ENCODE results near the gene UNC13A.

The UNC13A gene

DNA sequence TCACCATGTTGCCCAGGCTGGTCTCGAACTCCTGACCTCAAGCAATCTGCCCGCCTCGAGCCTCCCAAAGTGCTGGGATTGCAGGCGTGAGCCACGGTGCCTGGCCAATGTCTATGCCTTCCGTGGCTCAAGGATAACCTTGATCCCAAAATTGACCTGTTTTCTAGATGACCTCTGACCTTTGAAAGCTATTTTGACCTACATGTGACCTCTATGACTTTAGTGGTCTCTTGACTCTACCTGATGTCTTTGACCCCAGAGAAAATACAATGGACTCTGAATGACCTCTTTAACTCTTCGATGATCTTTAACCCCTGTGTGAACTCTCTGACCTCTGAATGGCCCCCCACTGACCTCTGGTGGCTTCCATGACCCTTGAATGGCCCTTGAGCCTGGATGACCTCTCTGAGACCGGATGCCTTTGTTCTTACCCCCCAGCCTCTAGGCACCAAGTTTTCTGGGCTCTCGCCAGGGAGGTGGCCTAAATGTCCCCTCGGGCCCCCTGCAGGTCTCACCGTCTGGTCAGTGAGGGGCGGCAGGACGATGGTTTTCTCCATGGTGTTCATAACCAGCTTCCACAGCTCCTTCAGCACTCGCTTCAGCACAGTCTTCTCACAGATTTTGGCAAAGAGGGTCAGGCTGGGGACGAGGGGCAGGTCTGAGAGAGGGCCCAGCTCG, 63.7 kb downstream of the UNC13A start:
- Histone ChIP-seq H3K4me2 (ENCODE audit: insufficient read depth, low read length) (no peak overlapping the region), H3K79me2 (ENCODE audit: insufficient read depth, low read length) (no peaks in the 10 kb centered on the region), H3K4me1 (ENCODE audit: insufficient read depth, low read length) (no peaks in the 10 kb centered on the region), H3K27ac (ENCODE audit: low read length) (no peak overlapping the region), H2AFZ (ENCODE audit: low read depth, low read length) (no peak overlapping the region), H3K9ac (ENCODE audit: low read depth, low read length) (no peak overlapping the region), H3K9me3 (ENCODE audit: insufficient read depth, low read length, severe bottlenecking) (peaks cover 4% of the 10 kb centered on the region), H3K27me3 (ENCODE audit: insufficient read depth, low read length, poor library complexity) (no peaks in the 10 kb centered on the region), H4K20me1 (ENCODE audit: insufficient read depth, low read length) (no peaks in the 10 kb centered on the region), H3K4me3 (ENCODE audit: low read depth in 1 of 2, low read length in 2 of 2) (no peak overlapping the region), H3K36me3 (ENCODE audit: insufficient read depth, low read length) (no peaks in the 10 kb centered on the region)
- DNase-seq (no peak), ATAC-seq (ENCODE audit: insufficient read depth, low read depth) (no peak)
- TF ChIP-seq, protein P1, sequence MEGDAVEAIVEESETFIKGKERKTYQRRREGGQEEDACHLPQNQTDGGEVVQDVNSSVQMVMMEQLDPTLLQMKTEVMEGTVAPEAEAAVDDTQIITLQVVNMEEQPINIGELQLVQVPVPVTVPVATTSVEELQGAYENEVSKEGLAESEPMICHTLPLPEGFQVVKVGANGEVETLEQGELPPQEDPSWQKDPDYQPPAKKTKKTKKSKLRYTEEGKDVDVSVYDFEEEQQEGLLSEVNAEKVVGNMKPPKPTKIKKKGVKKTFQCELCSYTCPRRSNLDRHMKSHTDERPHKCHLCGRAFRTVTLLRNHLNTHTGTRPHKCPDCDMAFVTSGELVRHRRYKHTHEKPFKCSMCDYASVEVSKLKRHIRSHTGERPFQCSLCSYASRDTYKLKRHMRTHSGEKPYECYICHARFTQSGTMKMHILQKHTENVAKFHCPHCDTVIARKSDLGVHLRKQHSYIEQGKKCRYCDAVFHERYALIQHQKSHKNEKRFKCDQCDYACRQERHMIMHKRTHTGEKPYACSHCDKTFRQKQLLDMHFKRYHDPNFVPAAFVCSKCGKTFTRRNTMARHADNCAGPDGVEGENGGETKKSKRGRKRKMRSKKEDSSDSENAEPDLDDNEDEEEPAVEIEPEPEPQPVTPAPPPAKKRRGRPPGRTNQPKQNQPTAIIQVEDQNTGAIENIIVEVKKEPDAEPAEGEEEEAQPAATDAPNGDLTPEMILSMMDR (IDR thresholded peaks at IDR 0.05; ENCODE audit: borderline replicate concordance, extremely low read depth, low read length, poor library complexity, severe bottlenecking), result no peak
- TF ChIP-seq EZH2 (IDR thresholded peaks at IDR 0.05; ENCODE audit: borderline replicate concordance, low read depth, low read length, severe bottlenecking), result no peak

DNA sequence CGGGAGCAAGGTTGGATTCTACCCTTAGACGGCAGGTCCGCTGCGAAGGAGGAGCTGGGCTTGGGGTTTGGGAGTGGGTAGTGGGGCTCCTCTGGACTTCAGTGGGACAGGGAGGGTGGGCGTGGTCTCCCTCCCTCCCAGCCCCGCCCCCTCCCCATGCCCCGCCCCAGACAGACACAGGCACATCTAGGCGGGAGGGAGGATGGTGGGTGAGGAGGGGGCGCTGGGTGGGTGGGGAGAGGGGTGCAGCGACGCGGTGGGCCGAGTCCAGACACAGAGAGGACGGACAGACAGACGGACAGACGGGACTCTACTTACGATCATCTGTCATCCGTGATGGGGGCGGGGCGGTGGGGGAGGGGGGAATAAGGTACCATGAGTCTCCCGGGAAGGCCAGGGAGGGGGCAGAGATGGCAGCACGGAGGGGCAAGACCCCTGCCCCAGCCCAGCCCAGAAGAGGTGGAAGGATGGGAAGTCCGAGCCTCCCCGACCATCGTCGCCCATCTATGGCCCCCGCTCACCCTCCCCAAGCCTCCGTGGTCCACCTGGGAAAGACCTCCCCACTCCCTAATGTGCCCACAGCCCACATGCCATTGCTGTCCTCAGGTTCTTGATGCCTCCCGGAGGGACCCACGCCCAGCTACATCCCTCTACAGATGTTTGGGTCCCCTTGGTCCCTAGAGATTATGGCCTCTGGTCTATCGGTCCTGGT, 64.8 kb downstream of the UNC13A start:
- Histone ChIP-seq H3K36me3 (ENCODE audit: insufficient read depth, low read length) (no peaks in the 10 kb centered on the region), H3K4me2 (ENCODE audit: insufficient read depth, low read length) (no peak overlapping the region), H3K27me3 (ENCODE audit: insufficient read depth, low read length, poor library complexity) (no peaks in the 10 kb centered on the region), H3K4me1 (ENCODE audit: insufficient read depth, low read length) (no peaks in the 10 kb centered on the region), H4K20me1 (ENCODE audit: insufficient read depth, low read length) (no peaks in the 10 kb centered on the region), H3K4me3 (ENCODE audit: low read depth in 1 of 2, low read length in 2 of 2) (no peak overlapping the region), H2AFZ (ENCODE audit: low read depth, low read length) (no peak overlapping the region), H3K79me2 (ENCODE audit: insufficient read depth, low read length) (no peaks in the 10 kb centered on the region), H3K27ac (ENCODE audit: low read length) (no peak overlapping the region), H3K9ac (ENCODE audit: low read depth, low read length) (no peak overlapping the region), H3K9me3 (ENCODE audit: insufficient read depth, low read length, severe bottlenecking) (peaks cover 4% of the 10 kb centered on the region)
- no peak for DNase-seq
- no peak for ATAC-seq (ENCODE audit: insufficient read depth, low read depth)
- TF ChIP-seq, protein P1 (IDR thresholded peaks at IDR 0.05; ENCODE audit: borderline replicate concordance, extremely low read depth, low read length, poor library complexity, severe bottlenecking), result no peak
- TF ChIP-seq EZH2 (IDR thresholded peaks at IDR 0.05; ENCODE audit: borderline replicate concordance, low read depth, low read length, severe bottlenecking), result no peak

DNA sequence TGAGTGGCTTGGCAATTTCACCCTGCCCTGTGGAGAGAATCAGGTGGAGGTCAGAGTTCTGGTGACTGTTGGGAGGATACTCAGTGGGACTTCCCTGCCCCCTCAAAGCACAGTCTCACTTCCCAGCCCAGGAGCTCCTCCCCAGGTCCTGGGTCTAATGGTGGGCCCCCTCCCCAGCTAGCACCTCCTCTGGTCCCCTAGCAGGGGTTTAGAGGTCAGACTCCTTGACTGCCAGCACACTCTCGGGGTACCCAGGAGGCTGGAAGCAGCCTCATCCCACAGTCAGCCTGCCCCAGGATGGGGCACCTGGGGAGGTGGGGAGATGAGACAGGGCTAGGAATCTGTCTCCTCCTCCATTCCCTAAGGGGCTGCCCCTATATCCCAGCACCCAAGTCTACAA, 67.5 kb downstream of the UNC13A start:
- Histone ChIP-seq H3K9ac (ENCODE audit: low read depth, low read length) (no peak overlapping the region), H3K27ac (ENCODE audit: low read length) (no peak overlapping the region), H3K79me2 (ENCODE audit: insufficient read depth, low read length) (no peaks in the 10 kb centered on the region), H3K4me2 (ENCODE audit: insufficient read depth, low read length) (no peak overlapping the region), H2AFZ (ENCODE audit: low read depth, low read length) (no peak overlapping the region), H4K20me1 (ENCODE audit: insufficient read depth, low read length) (no peaks in the 10 kb centered on the region), H3K27me3 (ENCODE audit: insufficient read depth, low read length, poor library complexity) (no peaks in the 10 kb centered on the region), H3K4me1 (ENCODE audit: insufficient read depth, low read length) (no peaks in the 10 kb centered on the region), H3K4me3 (ENCODE audit: low read depth in 1 of 2, low read length in 2 of 2) (no peak overlapping the region), H3K36me3 (ENCODE audit: insufficient read depth, low read length) (no peaks in the 10 kb centered on the region), H3K9me3 (ENCODE audit: insufficient read depth, low read length, severe bottlenecking) (peaks cover 4% of the 10 kb centered on the region)
- DNase-seq, result no peak
- no peak for ATAC-seq (ENCODE audit: insufficient read depth, low read depth)
- TF ChIP-seq EZH2 (IDR thresholded peaks at IDR 0.05; ENCODE audit: borderline replicate concordance, low read depth, low read length, severe bottlenecking), result no peak
- TF ChIP-seq, protein P1 (IDR thresholded peaks at IDR 0.05; ENCODE audit: borderline replicate concordance, extremely low read depth, low read length, poor library complexity, severe bottlenecking), result no peak
